Measurements from ENCODE around the gene ARHGEF11. TPM values are rescaled to one million over a fixed set of nuclear protein-coding genes. Genes with fewer than 3 reads are reported as not detected.

The ARHGEF11 gene
- total RNA-seq, 1 donor from 2014 or later, result 24.0 TPM

GRCh38 chr1:157007306-157007705, 38.2 kb downstream of the ARHGEF11 start:
- Histone ChIP-seq H3K27ac (ENCODE audit: low read depth, low read length) (no peak overlapping the region), H3K9ac (ENCODE audit: low read depth in 1 of 3, low read length in 3 of 3) (no peak overlapping the region), H3K4me3 (ENCODE audit: low read length in 3 of 3) (no peak overlapping the region), H3K4me1 (ENCODE audit: control insufficient read depth in 3 of 3, insufficient read depth in 3 of 3, low read length in 3 of 3) (peaks cover 4 to 15% (median 11%) of the 10 kb centered on the region in 3 donors), H3K36me3 (ENCODE audit: control insufficient read depth in 3 of 3, insufficient read depth in 3 of 3, low read length in 3 of 3) (no peaks in the 10 kb centered on the region), H3K27me3 (ENCODE audit: control insufficient read depth in 3 of 3, insufficient read depth in 3 of 3, low read length in 3 of 3) (no peaks in the 10 kb centered on the region), H3K9me3 (ENCODE audit: control insufficient read depth in 3 of 3, low read length in 3 of 3) (no peaks in the 10 kb centered on the region)

- Histone ChIP-seq H3K27me3 (ENCODE audit: control insufficient read depth in 3 of 3, insufficient read depth in 3 of 3, low read length in 3 of 3) (no peaks in the 10 kb centered on the region), H3K9ac (ENCODE audit: low read depth in 1 of 3, low read length in 3 of 3) (no peak overlapping the region), H3K4me1 (ENCODE audit: control insufficient read depth in 3 of 3, insufficient read depth in 3 of 3, low read length in 3 of 3) (peaks cover 4 to 15% (median 11%) of the 10 kb centered on the region in 3 donors), H3K27ac (ENCODE audit: low read depth, low read length) (no peak overlapping the region), H3K9me3 (ENCODE audit: control insufficient read depth in 3 of 3, low read length in 3 of 3) (no peaks in the 10 kb centered on the region), H3K36me3 (ENCODE audit: control insufficient read depth in 3 of 3, insufficient read depth in 3 of 3, low read length in 3 of 3) (no peaks in the 10 kb centered on the region), H3K4me3 (ENCODE audit: low read length in 3 of 3) (no peak overlapping the region)
These were observed 38.9 kb downstream of the ARHGEF11 start for GRCh38 chr1:157006676-157007075.

GRCh38 chr1:157005965-157006364, 39.6 kb downstream of the ARHGEF11 start:
- Histone ChIP-seq H3K9ac (ENCODE audit: low read depth in 1 of 3, low read length in 3 of 3) (no peak overlapping the region), H3K27me3 (ENCODE audit: control insufficient read depth in 3 of 3, insufficient read depth in 3 of 3, low read length in 3 of 3) (no peaks in the 10 kb centered on the region), H3K27ac (ENCODE audit: low read depth, low read length) (no peak overlapping the region), H3K36me3 (ENCODE audit: control insufficient read depth in 3 of 3, insufficient read depth in 3 of 3, low read length in 3 of 3) (no peaks in the 10 kb centered on the region), H3K4me1 (ENCODE audit: control insufficient read depth in 3 of 3, insufficient read depth in 3 of 3, low read length in 3 of 3) (peaks cover 8 to 19% (median 16%) of the 10 kb centered on the region in 3 donors), H3K4me3 (ENCODE audit: low read length in 3 of 3) (no peak overlapping the region), H3K9me3 (ENCODE audit: control insufficient read depth in 3 of 3, low read length in 3 of 3) (no peaks in the 10 kb centered on the region)

- H3K36me3 ChIP-seq (ENCODE audit: control insufficient read depth in 3 of 3, insufficient read depth in 3 of 3, low read length in 3 of 3), result peaks cover 0 to 2% (median 0%) of the 10 kb centered on the region in 3 donors
- H3K4me1 ChIP-seq (ENCODE audit: control insufficient read depth in 3 of 3, insufficient read depth in 3 of 3, low read length in 3 of 3), result peaks cover 8 to 19% (median 16%) of the 10 kb centered on the region in 3 donors
- H3K4me3 ChIP-seq (ENCODE audit: low read length in 3 of 3), result no peak overlapping the region
- H3K27ac ChIP-seq (ENCODE audit: low read depth, low read length), result no peak overlapping the region
- no peak overlapping the region for H3K9ac ChIP-seq (ENCODE audit: low read depth in 1 of 3, low read length in 3 of 3)
- no peaks in the 10 kb centered on the region for H3K9me3 ChIP-seq (ENCODE audit: control insufficient read depth in 3 of 3, low read length in 3 of 3)
- no peaks in the 10 kb centered on the region for H3K27me3 ChIP-seq (ENCODE audit: control insufficient read depth in 3 of 3, insufficient read depth in 3 of 3, low read length in 3 of 3)
These were observed 40.7 kb downstream of the ARHGEF11 start for GRCh38 chr1:157004806-157005205.

GRCh38 chr1:157004327-157004726, 41.2 kb downstream of the ARHGEF11 start:
- Histone ChIP-seq H3K9me3 (ENCODE audit: control insufficient read depth in 3 of 3, low read length in 3 of 3) (no peaks in the 10 kb centered on the region), H3K27me3 (ENCODE audit: control insufficient read depth in 3 of 3, insufficient read depth in 3 of 3, low read length in 3 of 3) (no peaks in the 10 kb centered on the region), H3K27ac (ENCODE audit: low read depth, low read length) (no peak overlapping the region), H3K4me3 (ENCODE audit: low read length in 3 of 3) (no peak overlapping the region), H3K4me1 (ENCODE audit: control insufficient read depth in 3 of 3, insufficient read depth in 3 of 3, low read length in 3 of 3) (peaks cover 8 to 19% (median 16%) of the 10 kb centered on the region in 3 donors), H3K36me3 (ENCODE audit: control insufficient read depth in 3 of 3, insufficient read depth in 3 of 3, low read length in 3 of 3) (peaks cover 0 to 2% (median 0%) of the 10 kb centered on the region in 3 donors), H3K9ac (ENCODE audit: low read depth in 1 of 3, low read length in 3 of 3) (no peak overlapping the region)

- peaks cover 0 to 2% (median 0%) of the 10 kb centered on the region in 3 donors for H3K36me3 ChIP-seq (ENCODE audit: control insufficient read depth in 3 of 3, insufficient read depth in 3 of 3, low read length in 3 of 3)
- no peaks in the 10 kb centered on the region for H3K9me3 ChIP-seq (ENCODE audit: control insufficient read depth in 3 of 3, low read length in 3 of 3)
- H3K27me3 ChIP-seq (ENCODE audit: control insufficient read depth in 3 of 3, insufficient read depth in 3 of 3, low read length in 3 of 3), result no peaks in the 10 kb centered on the region
- no peak overlapping the region for H3K9ac ChIP-seq (ENCODE audit: low read depth in 1 of 3, low read length in 3 of 3)
- H3K4me3 ChIP-seq (ENCODE audit: low read length in 3 of 3), result no peak overlapping the region
- peaks cover 4 to 13% (median 12%) of the 10 kb centered on the region in 3 donors for H3K4me1 ChIP-seq (ENCODE audit: control insufficient read depth in 3 of 3, insufficient read depth in 3 of 3, low read length in 3 of 3)
- H3K27ac ChIP-seq (ENCODE audit: low read depth, low read length), result no peak overlapping the region
These were observed 44.2 kb downstream of the ARHGEF11 start for GRCh38 chr1:157001304-157001703.

- Histone ChIP-seq H3K27ac (ENCODE audit: low read depth, low read length) (no peak overlapping the region), H3K4me1 (ENCODE audit: control insufficient read depth in 3 of 3, insufficient read depth in 3 of 3, low read length in 3 of 3) (peaks cover 4 to 13% (median 12%) of the 10 kb centered on the region in 3 donors), H3K36me3 (ENCODE audit: control insufficient read depth in 3 of 3, insufficient read depth in 3 of 3, low read length in 3 of 3) (peaks cover 0 to 2% (median 0%) of the 10 kb centered on the region in 3 donors), H3K27me3 (ENCODE audit: control insufficient read depth in 3 of 3, insufficient read depth in 3 of 3, low read length in 3 of 3) (no peaks in the 10 kb centered on the region), H3K4me3 (ENCODE audit: low read length in 3 of 3) (no peak overlapping the region), H3K9me3 (ENCODE audit: control insufficient read depth in 3 of 3, low read length in 3 of 3) (no peaks in the 10 kb centered on the region), H3K9ac (ENCODE audit: low read depth in 1 of 3, low read length in 3 of 3) (no peak overlapping the region)
These were observed 44.9 kb downstream of the ARHGEF11 start for GRCh38 chr1:157000686-157001085.

- H3K9ac ChIP-seq (ENCODE audit: low read depth in 1 of 3, low read length in 3 of 3), result no peak overlapping the region
- no peaks in the 10 kb centered on the region for H3K27me3 ChIP-seq (ENCODE audit: control insufficient read depth in 3 of 3, insufficient read depth in 3 of 3, low read length in 3 of 3)
- no peaks in the 10 kb centered on the region for H3K9me3 ChIP-seq (ENCODE audit: control insufficient read depth in 3 of 3, low read length in 3 of 3)
- no peak overlapping the region for H3K27ac ChIP-seq (ENCODE audit: low read depth, low read length)
- no peak overlapping the region for H3K4me3 ChIP-seq (ENCODE audit: low read length in 3 of 3)
- peaks cover 0 to 2% (median 0%) of the 10 kb centered on the region in 3 donors for H3K36me3 ChIP-seq (ENCODE audit: control insufficient read depth in 3 of 3, insufficient read depth in 3 of 3, low read length in 3 of 3)
- H3K4me1 ChIP-seq (ENCODE audit: control insufficient read depth in 3 of 3, insufficient read depth in 3 of 3, low read length in 3 of 3), result peaks cover 4 to 10% (median 7%) of the 10 kb centered on the region in 3 donors
These were observed 45.8 kb downstream of the ARHGEF11 start for GRCh38 chr1:156999596-157000320.

GRCh38 chr1:156998840-156999500, 46.6 kb downstream of the ARHGEF11 start:
- H3K4me3 ChIP-seq (ENCODE audit: low read length in 3 of 3), result no peak overlapping the region
- no peak overlapping the region for H3K9ac ChIP-seq (ENCODE audit: low read depth in 1 of 3, low read length in 3 of 3)
- H3K4me1 ChIP-seq (ENCODE audit: control insufficient read depth in 3 of 3, insufficient read depth in 3 of 3, low read length in 3 of 3), result peaks cover 4 to 8% (median 6%) of the 10 kb centered on the region in 3 donors
- H3K9me3 ChIP-seq (ENCODE audit: control insufficient read depth in 3 of 3, low read length in 3 of 3), result no peaks in the 10 kb centered on the region
- no peaks in the 10 kb centered on the region for H3K27me3 ChIP-seq (ENCODE audit: control insufficient read depth in 3 of 3, insufficient read depth in 3 of 3, low read length in 3 of 3)
- H3K27ac ChIP-seq (ENCODE audit: low read depth, low read length), result no peak overlapping the region
- peaks cover 0 to 2% (median 0%) of the 10 kb centered on the region in 3 donors for H3K36me3 ChIP-seq (ENCODE audit: control insufficient read depth in 3 of 3, insufficient read depth in 3 of 3, low read length in 3 of 3)

- Histone ChIP-seq H3K4me3 (ENCODE audit: low read length in 3 of 3) (no peak overlapping the region), H3K9ac (ENCODE audit: low read depth in 1 of 3, low read length in 3 of 3) (no peak overlapping the region), H3K27ac (ENCODE audit: low read depth, low read length) (no peak overlapping the region), H3K9me3 (ENCODE audit: control insufficient read depth in 3 of 3, low read length in 3 of 3) (no peaks in the 10 kb centered on the region), H3K4me1 (ENCODE audit: control insufficient read depth in 3 of 3, insufficient read depth in 3 of 3, low read length in 3 of 3) (peaks cover 4 to 6% (median 5%) of the 10 kb centered on the region in 3 donors), H3K36me3 (ENCODE audit: control insufficient read depth in 3 of 3, insufficient read depth in 3 of 3, low read length in 3 of 3) (peaks cover 0 to 2% (median 0%) of the 10 kb centered on the region in 3 donors), H3K27me3 (ENCODE audit: control insufficient read depth in 3 of 3, insufficient read depth in 3 of 3, low read length in 3 of 3) (no peaks in the 10 kb centered on the region)
These were observed 47.2 kb downstream of the ARHGEF11 start for GRCh38 chr1:156998301-156998700.

All from skeletal muscle tissue (tissue), 4 donors.